EH (cell line): Measurements from ENCODE around the gene RCOR1.
"Not testable (repeated sequence)": the region's sequence is repeated elsewhere in the genome, so short reads cannot be mapped to it uniquely, and the experiment has no call there.

Source experiments
- DNase-seq: peaks from one replicate; pipeline ENCODE4 v3.0.0-alpha.2; 2015; ENCODE audit warnings: low read depth

The RCOR1 gene

GRCh38 chr14:102571043-102571442 is 21.4 kb upstream of the RCOR1 start:
- DNase-seq, result no peak

DNA sequence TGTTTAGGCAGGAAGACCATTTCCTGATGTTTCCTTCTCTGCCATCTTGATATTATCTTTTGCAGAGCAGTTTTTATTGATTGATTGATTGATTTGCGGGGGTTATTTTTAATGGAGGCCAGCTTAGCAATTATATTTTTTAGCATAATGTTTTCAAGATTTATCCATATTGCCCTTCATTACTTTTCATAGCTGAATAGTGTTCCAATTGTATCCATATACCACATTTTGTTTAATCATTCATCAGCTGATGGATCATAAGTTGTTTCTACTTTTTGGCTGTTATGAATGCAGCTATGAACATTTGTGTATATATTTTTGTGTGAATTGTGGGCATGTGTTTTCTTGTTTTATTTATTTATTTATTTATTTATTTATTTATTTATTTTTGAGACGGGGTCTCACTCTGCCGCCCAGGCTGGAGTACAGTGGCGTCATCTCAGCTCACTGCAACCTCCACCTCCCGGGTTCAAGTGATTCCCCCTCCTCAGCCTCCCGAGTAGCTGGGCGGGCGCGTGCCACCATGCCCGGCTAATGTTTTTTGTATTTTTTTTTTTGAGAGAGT is 20.9 kb upstream of the RCOR1 start:
- no peak for DNase-seq

DNA sequence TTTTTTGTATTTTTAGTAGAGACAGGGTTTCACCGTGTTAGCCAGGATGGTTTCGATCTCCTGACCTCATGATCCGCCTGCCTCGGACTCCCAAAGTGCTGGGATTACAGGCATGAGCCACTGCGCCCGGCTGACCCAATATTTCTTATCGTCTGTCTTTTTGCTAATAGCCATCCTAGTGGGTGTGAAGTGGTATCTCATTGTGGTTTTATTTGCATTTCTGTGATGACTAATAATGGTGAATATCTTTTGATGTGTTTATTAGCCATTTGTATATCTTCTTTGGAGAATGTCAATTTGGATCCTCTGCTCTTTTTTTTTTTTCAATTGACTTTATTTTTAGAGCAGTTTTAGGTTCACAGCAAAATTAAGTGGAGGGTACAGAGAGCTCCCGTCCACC is 19.3 kb upstream of the RCOR1 start:
- DNase-seq, result not testable (repeated sequence)

DNA sequence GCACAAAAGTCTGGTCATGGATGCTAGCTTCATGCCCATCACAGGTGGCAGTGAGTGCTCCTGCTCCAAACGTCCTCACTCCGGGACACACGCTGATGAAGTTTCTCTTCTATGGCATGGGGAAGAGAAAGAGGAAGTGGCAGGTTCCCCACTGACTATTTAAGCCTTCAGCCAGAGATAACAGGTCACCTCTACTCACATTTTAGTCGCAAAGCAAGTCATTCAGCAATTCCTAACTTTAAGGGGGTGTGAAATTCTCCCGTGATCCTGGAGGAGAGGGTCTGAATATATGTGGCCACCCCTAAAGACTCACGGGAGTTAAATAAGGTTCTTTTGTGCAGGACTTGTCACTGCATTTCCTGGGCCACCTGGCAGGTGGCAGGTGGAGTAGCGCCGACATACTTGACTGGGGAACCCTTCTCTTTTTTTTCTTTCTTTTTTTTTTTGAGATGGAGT is 18.8 kb upstream of the RCOR1 start:
- DNase-seq, result no peak

GRCh38 chr14:102574281-102575159 is 17.9 kb upstream of the RCOR1 start:
- peak; percentile 24 for DNase-seq

- DNase-seq, result no peak
These were observed 17.1 kb upstream of the RCOR1 start for GRCh38 chr14:102575160-102575845.

DNA sequence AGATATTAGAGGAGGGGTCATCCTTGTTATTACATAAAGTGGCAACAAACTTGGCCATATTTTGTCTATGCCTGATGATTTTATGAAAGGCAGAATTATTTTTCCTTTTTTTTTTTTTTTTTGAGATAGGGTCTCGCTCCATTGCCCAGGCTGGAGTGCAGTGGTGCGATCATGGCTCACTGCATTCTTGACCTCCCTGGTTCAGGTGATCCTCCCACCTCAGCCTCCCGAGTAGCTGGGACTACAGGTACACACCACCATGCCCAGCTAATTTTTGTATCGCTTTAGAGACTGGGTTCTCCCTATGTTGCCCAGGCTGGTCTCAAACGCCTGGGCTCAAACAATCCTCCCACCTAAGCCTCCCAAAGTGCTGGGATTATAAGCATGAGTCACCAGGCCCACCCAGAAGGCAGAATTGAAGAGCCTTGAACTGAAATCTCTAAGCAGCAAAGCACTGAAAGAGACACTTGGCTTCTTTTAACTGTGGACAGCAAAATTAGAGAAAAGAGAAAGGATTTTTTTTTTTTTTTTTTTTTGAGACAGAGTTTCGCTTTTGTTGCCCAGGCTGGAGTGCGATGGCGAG is 16.5 kb upstream of the RCOR1 start:
- not testable (repeated sequence) for DNase-seq

- DNase-seq, result no peak
These were observed 13.6 kb upstream of the RCOR1 start for GRCh38 chr14:102578821-102579220.

- peak; percentile 91 for DNase-seq
These were observed 12.5 kb upstream of the RCOR1 start for GRCh38 chr14:102579696-102580549.

- peak; percentile 45 for DNase-seq
These were observed 11.8 kb upstream of the RCOR1 start for GRCh38 chr14:102580550-102581110.

- no peak for DNase-seq
These were observed 11.3 kb upstream of the RCOR1 start for GRCh38 chr14:102581193-102581592.

DNA sequence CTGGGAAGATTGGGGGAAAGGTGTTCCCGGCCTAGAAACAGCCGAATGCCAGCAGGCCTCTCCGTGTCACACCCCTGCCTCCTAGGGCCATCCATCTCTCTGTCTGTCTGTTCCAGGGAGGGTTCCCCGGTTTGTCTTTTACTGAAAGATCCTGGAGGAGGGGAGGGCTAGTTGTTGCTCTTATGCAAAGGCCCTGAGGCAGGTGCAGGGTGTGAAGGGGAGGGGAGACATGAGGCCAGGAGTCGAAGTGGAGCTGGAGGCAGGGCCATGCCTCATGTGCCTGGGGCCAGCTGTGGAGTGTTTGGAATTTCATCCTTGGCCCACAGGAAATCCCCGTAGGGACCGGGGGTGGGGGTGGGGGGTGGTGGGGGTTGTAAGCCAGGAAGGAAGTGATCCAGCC is 8.7 kb upstream of the RCOR1 start:
- peak; percentile 29 for DNase-seq

DNA sequence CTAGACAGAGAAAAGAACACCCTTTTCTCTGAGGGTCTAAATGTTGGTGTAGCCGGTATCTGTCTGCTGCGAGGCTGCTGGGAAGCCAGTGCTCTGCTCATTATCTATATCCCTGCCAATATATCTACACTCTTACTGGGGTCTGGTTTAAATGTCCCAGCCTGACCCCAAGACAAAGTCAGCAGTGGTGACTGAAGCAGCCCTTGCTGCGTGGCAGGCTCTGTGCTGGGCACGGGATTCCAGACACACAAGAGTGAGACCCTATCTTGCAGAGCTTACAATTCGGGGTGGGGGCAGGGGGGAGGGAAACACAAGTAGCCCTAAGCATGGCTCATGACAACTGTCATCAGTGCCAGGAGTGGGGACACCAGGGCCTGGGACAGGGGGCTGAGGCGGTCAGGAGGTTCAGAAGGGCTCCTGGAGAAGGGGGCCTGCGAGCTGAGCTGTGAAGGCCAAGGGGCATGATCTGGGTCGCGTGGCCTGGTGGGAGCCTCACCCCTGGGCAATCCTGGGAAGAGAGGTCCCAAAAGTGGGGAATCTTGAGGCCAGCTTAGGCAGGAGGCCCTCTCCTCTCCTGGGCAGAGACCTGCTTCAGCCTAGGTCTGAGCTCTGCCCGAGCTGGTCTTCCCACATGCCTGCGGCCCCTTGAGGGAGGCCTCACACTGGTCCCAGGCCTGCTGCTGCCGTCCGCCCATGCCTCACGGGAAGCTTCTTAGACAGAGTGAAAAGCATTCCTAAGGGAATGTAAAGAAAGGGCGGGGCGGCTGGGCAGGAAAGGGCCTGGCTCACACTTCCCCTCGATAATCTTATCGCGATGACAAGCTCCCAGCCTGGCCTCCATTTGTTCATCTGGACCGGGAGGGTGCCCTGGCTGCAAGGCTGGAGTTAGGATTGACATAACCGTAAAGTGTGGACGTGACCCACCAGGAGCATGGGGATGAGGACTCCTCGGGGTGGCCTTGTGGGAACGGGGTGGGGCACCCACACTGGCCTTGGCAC is 7.3 kb upstream of the RCOR1 start:
- no peak for DNase-seq

DNA sequence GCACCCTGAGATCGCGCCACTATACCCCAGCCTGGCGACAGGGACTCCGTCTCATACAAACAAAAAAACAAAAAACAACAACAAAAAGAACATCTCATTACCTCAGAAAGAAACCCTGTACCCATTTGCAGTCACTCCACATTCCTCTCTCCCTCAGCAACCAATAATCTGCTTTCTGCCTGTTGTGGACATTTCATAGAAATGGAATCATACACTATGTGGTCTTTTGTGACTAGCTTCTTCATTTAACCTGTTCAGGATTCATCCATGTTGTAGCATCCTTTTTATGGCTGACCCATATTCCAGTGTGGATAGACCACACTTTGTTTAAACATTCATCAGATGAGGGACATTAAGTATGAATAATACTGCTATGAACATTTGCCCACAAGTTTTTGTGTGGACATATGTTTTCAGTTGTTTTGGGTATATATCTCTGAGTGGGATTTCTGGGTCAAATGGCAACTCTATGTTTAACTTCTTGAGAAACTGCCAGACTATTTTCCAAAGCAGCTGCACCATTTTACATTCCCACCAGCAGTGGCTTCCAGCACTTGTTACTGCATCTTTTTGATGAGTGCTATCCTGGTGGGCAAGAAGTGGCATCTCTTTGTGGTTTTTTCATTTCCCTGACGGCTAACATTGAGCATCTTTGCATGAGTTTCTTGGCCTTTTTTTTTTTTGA is 5.9 kb upstream of the RCOR1 start:
- peak; percentile 56 for DNase-seq

GRCh38 chr14:102588821-102589220 is 3.6 kb upstream of the RCOR1 start:
- DNase-seq, result peak; percentile 60

- no peak for DNase-seq
These were observed 2.6 kb upstream of the RCOR1 start for GRCh38 chr14:102589761-102590290.

DNA sequence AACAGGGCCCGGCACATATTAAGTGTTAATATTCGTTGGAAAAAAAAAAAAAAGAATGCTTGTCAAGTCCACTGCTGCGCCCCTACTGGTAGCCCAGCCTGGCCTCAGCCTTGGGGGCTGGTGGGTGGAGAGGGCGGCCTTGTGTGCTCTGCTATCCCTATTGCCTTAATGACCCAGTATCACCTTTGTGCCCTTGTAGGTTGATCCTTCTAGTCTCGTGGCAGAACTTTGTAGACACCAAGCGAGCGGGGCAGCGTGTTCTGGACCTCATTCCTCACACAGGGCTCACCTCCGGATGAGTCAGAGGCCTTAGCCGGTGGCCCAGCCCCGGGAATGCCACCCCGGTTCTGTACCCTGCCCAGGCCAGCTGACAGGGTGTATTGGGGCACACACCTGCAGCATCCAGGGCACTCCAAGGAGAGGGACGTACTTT is 1.8 kb upstream of the RCOR1 start:
- DNase-seq, result peak; percentile 39

DNA sequence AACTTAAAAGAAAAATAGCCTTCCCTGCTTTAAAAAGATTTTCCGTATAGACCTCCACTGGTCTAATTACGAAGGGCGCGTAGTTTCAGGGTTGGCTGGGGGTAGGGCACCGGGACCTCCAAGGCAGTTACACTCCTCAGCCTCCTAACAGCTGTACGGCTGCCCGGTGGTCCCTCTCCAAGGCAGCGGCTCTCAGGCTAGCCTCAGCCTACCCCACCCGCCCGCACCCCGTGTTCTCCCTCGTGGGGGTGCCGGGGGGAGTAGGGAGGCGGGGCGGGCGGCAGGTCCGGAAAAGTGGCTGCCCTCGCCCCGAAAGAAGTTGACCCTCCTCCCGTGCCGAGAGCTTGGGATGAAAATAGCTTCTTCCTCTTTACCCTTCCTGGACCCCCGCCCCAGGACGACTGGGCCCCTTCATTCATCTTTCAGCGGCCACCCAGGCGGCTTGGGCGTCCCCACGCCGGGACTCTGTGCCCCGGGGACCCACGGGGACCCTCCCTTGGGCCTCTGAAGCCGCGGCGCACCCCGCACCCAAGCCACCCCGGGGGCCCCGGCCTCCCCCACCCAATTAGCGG is 991 bp upstream of the RCOR1 start:
- DNase-seq, result peak; percentile 40

- DNase-seq, result no peak
These were observed 263 bp downstream of the RCOR1 start for GRCh38 chr14:102592763-102593060.
